ENCODE measurements around the gene COG2.

Gene COG2

DNA sequence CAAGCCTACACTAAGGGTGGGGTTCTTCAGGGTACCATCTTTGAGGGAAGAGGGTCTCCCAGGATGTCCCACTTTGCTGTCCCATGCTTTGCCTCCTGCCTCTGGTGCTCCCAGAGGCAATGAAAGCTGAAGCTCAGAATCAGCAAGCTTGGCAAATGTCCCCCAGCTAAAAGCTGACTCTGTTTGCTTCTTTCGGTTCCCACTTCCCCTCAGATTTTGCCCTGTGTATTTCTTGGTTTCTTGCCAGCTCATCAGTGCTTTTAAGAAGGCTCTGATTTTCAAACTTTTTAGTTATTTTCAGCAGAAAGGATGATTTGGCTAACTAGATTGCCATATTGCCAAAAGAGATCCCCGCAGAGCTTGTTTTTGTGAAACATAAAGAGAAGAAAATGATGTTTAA is 33.1 kb upstream of the COG2 start:
- Histone ChIP-seq H3K4me3 (ENCODE audit: low read depth in 1 of 5, low read length in 5 of 5) (no peak overlapping the region), H3K4me1 (ENCODE audit: control insufficient read depth in 5 of 5, insufficient read depth in 5 of 5, low read length in 5 of 5) (peaks cover 0 to 28% (median 0%) of the 10 kb centered on the region in 5 donors), H3K27ac (ENCODE audit: low read depth, low read length) (no peak overlapping the region), H3K9me3 (ENCODE audit: control insufficient read depth in 5 of 5, low read length in 5 of 5) (no peaks in the 10 kb centered on the region), H3K36me3 (ENCODE audit: control insufficient read depth in 5 of 5, insufficient read depth in 5 of 5, low read length in 5 of 5) (no peaks in the 10 kb centered on the region), H3K9ac (ENCODE audit: low read length in 5 of 5) (no peak overlapping the region), H3K27me3 (ENCODE audit: control insufficient read depth in 5 of 5, insufficient read depth in 4 of 5, low read length in 5 of 5) (no peaks in the 10 kb centered on the region)

DNA sequence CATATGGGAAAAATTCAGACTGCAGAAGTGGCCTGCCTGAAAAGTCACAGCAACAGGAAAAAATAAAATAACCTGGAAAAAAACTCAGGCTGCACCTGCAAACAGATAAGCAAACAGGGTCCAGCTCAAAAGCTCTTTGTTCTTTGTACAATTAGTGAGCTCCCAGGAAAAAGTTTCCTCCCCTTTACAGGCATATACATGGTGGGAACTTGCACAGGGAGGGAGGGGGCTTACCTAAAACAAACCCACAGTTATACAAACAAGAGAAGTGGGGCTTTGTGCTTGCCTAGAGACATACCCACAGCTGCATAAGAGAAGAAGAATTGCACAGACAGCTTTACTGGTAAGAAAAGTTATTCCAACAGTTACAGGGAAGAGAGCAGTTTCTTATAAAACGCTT is 31.7 kb upstream of the COG2 start:
- Histone ChIP-seq H3K27ac (ENCODE audit: low read depth, low read length) (no peak overlapping the region), H3K9me3 (ENCODE audit: control insufficient read depth in 5 of 5, low read length in 5 of 5) (no peaks in the 10 kb centered on the region), H3K27me3 (ENCODE audit: control insufficient read depth in 5 of 5, insufficient read depth in 4 of 5, low read length in 5 of 5) (no peaks in the 10 kb centered on the region), H3K4me3 (ENCODE audit: low read depth in 1 of 5, low read length in 5 of 5) (no peak overlapping the region), H3K4me1 (ENCODE audit: control insufficient read depth in 5 of 5, insufficient read depth in 5 of 5, low read length in 5 of 5) (peaks cover 0 to 28% (median 0%) of the 10 kb centered on the region in 5 donors), H3K9ac (ENCODE audit: low read length in 5 of 5) (no peak overlapping the region), H3K36me3 (ENCODE audit: control insufficient read depth in 5 of 5, insufficient read depth in 5 of 5, low read length in 5 of 5) (no peaks in the 10 kb centered on the region)

DNA sequence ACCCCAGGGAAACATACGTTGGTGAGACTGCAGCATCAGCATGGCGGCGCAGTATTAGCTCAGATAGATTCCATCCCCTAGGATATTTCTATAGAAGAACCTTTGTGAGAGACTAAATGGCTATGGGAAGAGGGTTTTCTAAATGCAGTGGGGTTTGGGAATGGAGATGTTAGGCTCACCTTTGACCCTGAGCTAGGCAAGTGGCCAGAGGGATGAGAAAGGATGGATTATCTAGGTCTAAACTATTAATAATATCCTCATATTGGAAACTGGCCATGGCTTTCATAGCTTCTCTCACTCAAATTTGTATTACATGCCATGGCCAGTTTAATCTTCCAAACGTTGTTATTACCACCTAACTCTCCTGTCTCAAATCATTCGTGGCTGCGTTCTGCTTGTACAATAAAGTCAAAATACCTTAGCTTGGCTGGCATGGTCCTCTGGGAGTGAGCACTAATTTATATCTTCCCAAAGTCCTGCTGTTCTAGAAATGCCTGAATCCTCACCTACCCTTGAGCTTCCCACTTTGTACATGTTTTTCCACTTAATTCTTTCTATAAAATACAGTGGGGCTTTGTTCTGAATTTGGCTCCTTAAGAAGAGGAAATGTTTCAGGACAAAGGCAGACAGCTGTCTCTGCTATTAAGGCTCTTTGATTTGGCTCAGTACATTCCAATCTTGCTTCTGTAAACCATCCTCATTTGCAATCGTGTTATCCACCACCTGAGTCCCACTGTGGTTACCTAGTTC is 31.0 kb upstream of the COG2 start:
- peaks cover 0 to 28% (median 0%) of the 10 kb centered on the region in 5 donors for H3K4me1 ChIP-seq (ENCODE audit: control insufficient read depth in 5 of 5, insufficient read depth in 5 of 5, low read length in 5 of 5)
- no peak overlapping the region for H3K9ac ChIP-seq (ENCODE audit: low read length in 5 of 5)
- H3K4me3 ChIP-seq (ENCODE audit: low read depth in 1 of 5, low read length in 5 of 5): no peak overlapping the region
- H3K27ac ChIP-seq (ENCODE audit: low read depth, low read length): no peak overlapping the region
- no peaks in the 10 kb centered on the region for H3K27me3 ChIP-seq (ENCODE audit: control insufficient read depth in 5 of 5, insufficient read depth in 4 of 5, low read length in 5 of 5)
- no peaks in the 10 kb centered on the region for H3K36me3 ChIP-seq (ENCODE audit: control insufficient read depth in 5 of 5, insufficient read depth in 5 of 5, low read length in 5 of 5)
- H3K9me3 ChIP-seq (ENCODE audit: control insufficient read depth in 5 of 5, low read length in 5 of 5): no peaks in the 10 kb centered on the region

DNA sequence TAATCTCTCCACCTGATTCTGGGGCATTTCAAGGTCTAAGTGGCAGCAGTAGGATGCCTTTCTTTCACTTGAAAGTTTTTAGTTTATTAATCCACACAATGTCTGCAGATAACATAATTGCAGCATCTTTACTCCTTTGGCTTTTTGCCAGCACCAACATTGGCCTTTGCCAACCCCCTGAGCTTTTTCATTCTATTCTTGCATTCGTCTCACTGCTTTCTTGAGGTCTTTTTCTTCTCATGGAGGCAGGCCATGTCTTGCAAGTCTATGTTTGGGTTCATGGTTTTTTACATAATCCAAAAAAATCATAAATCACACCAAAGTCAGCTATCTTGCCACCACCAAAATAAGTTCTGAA is 30.4 kb upstream of the COG2 start:
- no peaks in the 10 kb centered on the region for H3K36me3 ChIP-seq (ENCODE audit: control insufficient read depth in 5 of 5, insufficient read depth in 5 of 5, low read length in 5 of 5)
- no peaks in the 10 kb centered on the region for H3K9me3 ChIP-seq (ENCODE audit: control insufficient read depth in 5 of 5, low read length in 5 of 5)
- no peak overlapping the region for H3K4me3 ChIP-seq (ENCODE audit: low read depth in 1 of 5, low read length in 5 of 5)
- no peak overlapping the region for H3K9ac ChIP-seq (ENCODE audit: low read length in 5 of 5)
- peaks cover 0 to 2% (median 0%) of the 10 kb centered on the region in 5 donors for H3K27me3 ChIP-seq (ENCODE audit: control insufficient read depth in 5 of 5, insufficient read depth in 4 of 5, low read length in 5 of 5)
- no peak overlapping the region for H3K27ac ChIP-seq (ENCODE audit: low read depth, low read length)
- peaks cover 0 to 28% (median 0%) of the 10 kb centered on the region in 5 donors for H3K4me1 ChIP-seq (ENCODE audit: control insufficient read depth in 5 of 5, insufficient read depth in 5 of 5, low read length in 5 of 5)

- no peak overlapping the region for H3K9ac ChIP-seq (ENCODE audit: low read length in 5 of 5)
- peaks cover 0 to 2% (median 0%) of the 10 kb centered on the region in 5 donors for H3K27me3 ChIP-seq (ENCODE audit: control insufficient read depth in 5 of 5, insufficient read depth in 4 of 5, low read length in 5 of 5)
- no peak overlapping the region for H3K4me3 ChIP-seq (ENCODE audit: low read depth in 1 of 5, low read length in 5 of 5)
- H3K4me1 ChIP-seq (ENCODE audit: control insufficient read depth in 5 of 5, insufficient read depth in 5 of 5, low read length in 5 of 5): peaks cover 0 to 28% (median 0%) of the 10 kb centered on the region in 5 donors
- H3K27ac ChIP-seq (ENCODE audit: low read depth, low read length): no peak overlapping the region
- no peaks in the 10 kb centered on the region for H3K9me3 ChIP-seq (ENCODE audit: control insufficient read depth in 5 of 5, low read length in 5 of 5)
- H3K36me3 ChIP-seq (ENCODE audit: control insufficient read depth in 5 of 5, insufficient read depth in 5 of 5, low read length in 5 of 5): no peaks in the 10 kb centered on the region
Observed at GRCh38 chr1:230612651-230613050, 29.6 kb upstream of the COG2 start.

DNA sequence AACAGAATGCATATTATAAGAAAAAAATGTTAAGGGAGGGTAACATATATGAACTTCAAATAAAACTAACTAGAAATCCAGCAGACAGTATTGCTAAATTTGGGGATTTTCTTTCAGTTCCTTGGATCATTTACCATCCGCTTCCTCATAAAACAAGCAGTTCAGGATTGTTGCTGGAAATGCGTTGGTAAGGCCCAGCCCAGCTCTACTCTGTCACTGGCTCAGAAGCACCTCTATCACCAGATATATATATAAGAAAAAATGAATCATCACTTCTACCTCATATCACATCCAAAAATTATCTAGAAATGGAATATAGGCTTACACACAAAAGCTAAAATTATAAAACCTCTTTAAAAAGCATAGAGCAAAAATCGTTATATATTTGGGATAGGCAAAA is 28.2 kb upstream of the COG2 start:
- peaks cover 0 to 2% (median 0%) of the 10 kb centered on the region in 5 donors for H3K27me3 ChIP-seq (ENCODE audit: control insufficient read depth in 5 of 5, insufficient read depth in 4 of 5, low read length in 5 of 5)
- no peak overlapping the region for H3K9ac ChIP-seq (ENCODE audit: low read length in 5 of 5)
- H3K27ac ChIP-seq (ENCODE audit: low read depth, low read length): no peak overlapping the region
- H3K4me1 ChIP-seq (ENCODE audit: control insufficient read depth in 5 of 5, insufficient read depth in 5 of 5, low read length in 5 of 5): peaks cover 0 to 25% (median 0%) of the 10 kb centered on the region in 5 donors
- H3K4me3 ChIP-seq (ENCODE audit: low read depth in 1 of 5, low read length in 5 of 5): no peak overlapping the region
- H3K36me3 ChIP-seq (ENCODE audit: control insufficient read depth in 5 of 5, insufficient read depth in 5 of 5, low read length in 5 of 5): no peaks in the 10 kb centered on the region
- H3K9me3 ChIP-seq (ENCODE audit: control insufficient read depth in 5 of 5, low read length in 5 of 5): no peaks in the 10 kb centered on the region

- Histone ChIP-seq H3K27me3 (ENCODE audit: control insufficient read depth in 5 of 5, insufficient read depth in 4 of 5, low read length in 5 of 5) (peaks cover 0 to 6% (median 0%) of the 10 kb centered on the region in 5 donors), H3K9ac (ENCODE audit: low read length in 5 of 5) (no peak overlapping the region), H3K9me3 (ENCODE audit: control insufficient read depth in 5 of 5, low read length in 5 of 5) (no peaks in the 10 kb centered on the region), H3K27ac (ENCODE audit: low read depth, low read length) (no peak overlapping the region), H3K4me3 (ENCODE audit: low read depth in 1 of 5, low read length in 5 of 5) (no peak overlapping the region), H3K4me1 (ENCODE audit: control insufficient read depth in 5 of 5, insufficient read depth in 5 of 5, low read length in 5 of 5) (peaks cover 0 to 5% (median 0%) of the 10 kb centered on the region in 5 donors), H3K36me3 (ENCODE audit: control insufficient read depth in 5 of 5, insufficient read depth in 5 of 5, low read length in 5 of 5) (no peaks in the 10 kb centered on the region)
Observed at GRCh38 chr1:230618537-230618936, 23.7 kb upstream of the COG2 start.

GRCh38 chr1:230620649-230621323 is 21.5 kb upstream of the COG2 start:
- H3K27ac ChIP-seq (ENCODE audit: low read depth, low read length): no peak overlapping the region
- peaks cover 0 to 5% (median 0%) of the 10 kb centered on the region in 5 donors for H3K4me1 ChIP-seq (ENCODE audit: control insufficient read depth in 5 of 5, insufficient read depth in 5 of 5, low read length in 5 of 5)

GRCh38 chr1:230621324-230622030 is 20.8 kb upstream of the COG2 start:
- no peaks in the 10 kb centered on the region for H3K36me3 ChIP-seq (ENCODE audit: control insufficient read depth in 5 of 5, insufficient read depth in 5 of 5, low read length in 5 of 5)
- peaks cover 0 to 6% (median under 1%) of the 10 kb centered on the region in 5 donors for H3K27me3 ChIP-seq (ENCODE audit: control insufficient read depth in 5 of 5, insufficient read depth in 4 of 5, low read length in 5 of 5)
- H3K4me3 ChIP-seq (ENCODE audit: low read depth in 1 of 5, low read length in 5 of 5): no peak overlapping the region
- no peaks in the 10 kb centered on the region for H3K9me3 ChIP-seq (ENCODE audit: control insufficient read depth in 5 of 5, low read length in 5 of 5)
- peaks cover 0 to 5% (median 0%) of the 10 kb centered on the region in 5 donors for H3K4me1 ChIP-seq (ENCODE audit: control insufficient read depth in 5 of 5, insufficient read depth in 5 of 5, low read length in 5 of 5)
- H3K9ac ChIP-seq (ENCODE audit: low read length in 5 of 5): no peak overlapping the region
- no peak overlapping the region for H3K27ac ChIP-seq (ENCODE audit: low read depth, low read length)

More at GRCh38 chr1:230620649-230621323, 21.5 kb upstream of the COG2 start:
- H3K9me3 ChIP-seq (ENCODE audit: control insufficient read depth in 5 of 5, low read length in 5 of 5): no peaks in the 10 kb centered on the region
- H3K27me3 ChIP-seq (ENCODE audit: control insufficient read depth in 5 of 5, insufficient read depth in 4 of 5, low read length in 5 of 5): peaks cover 0 to 6% (median 2%) of the 10 kb centered on the region in 5 donors
- H3K36me3 ChIP-seq (ENCODE audit: control insufficient read depth in 5 of 5, insufficient read depth in 5 of 5, low read length in 5 of 5): no peaks in the 10 kb centered on the region
- H3K4me3 ChIP-seq (ENCODE audit: low read depth in 1 of 5, low read length in 5 of 5): no peak overlapping the region
- H3K9ac ChIP-seq (ENCODE audit: low read length in 5 of 5): no peak overlapping the region

DNA sequence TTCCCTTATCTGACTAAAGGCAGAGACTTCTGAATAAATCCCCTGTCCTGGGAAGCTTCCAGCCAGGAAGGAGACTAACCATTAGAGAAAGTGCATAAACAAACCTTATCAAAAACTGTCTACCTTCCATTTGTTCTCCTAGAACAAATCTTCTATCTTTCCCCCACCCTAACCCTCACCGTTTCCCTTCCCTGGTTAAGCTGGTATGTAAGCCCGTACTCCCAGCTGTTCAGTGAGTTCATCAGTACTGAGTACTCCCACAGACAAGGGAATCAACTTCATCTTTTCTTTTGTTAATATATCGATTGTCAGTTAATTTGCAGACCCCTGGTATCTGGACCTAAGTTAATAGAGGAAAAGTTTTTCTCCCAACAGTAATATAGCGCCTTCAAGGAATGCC is 20.1 kb upstream of the COG2 start:
- Histone ChIP-seq H3K9ac (ENCODE audit: low read length in 5 of 5) (no peak overlapping the region), H3K27me3 (ENCODE audit: control insufficient read depth in 5 of 5, insufficient read depth in 4 of 5, low read length in 5 of 5) (peaks cover 0 to 6% (median 0%) of the 10 kb centered on the region in 5 donors), H3K9me3 (ENCODE audit: control insufficient read depth in 5 of 5, low read length in 5 of 5) (no peaks in the 10 kb centered on the region), H3K36me3 (ENCODE audit: control insufficient read depth in 5 of 5, insufficient read depth in 5 of 5, low read length in 5 of 5) (no peaks in the 10 kb centered on the region), H3K4me3 (ENCODE audit: low read depth in 1 of 5, low read length in 5 of 5) (no peak overlapping the region), H3K27ac (ENCODE audit: low read depth, low read length) (no peak overlapping the region), H3K4me1 (ENCODE audit: control insufficient read depth in 5 of 5, insufficient read depth in 5 of 5, low read length in 5 of 5) (peaks cover 0 to 5% (median 0%) of the 10 kb centered on the region in 5 donors)

All from subcutaneous abdominal adipose tissue (tissue), 5 donors.